Karpas-422 (cell line): ENCODE data around the gene CCDC8. TPM values are rescaled to one million over a fixed set of nuclear protein-coding genes. Genes with fewer than 3 reads are reported as not detected.

Source experiments
- DNase-seq: peaks from one replicate; pipeline ENCODE4 v3.0.0-alpha.2; 2015
- H2AFZ ChIP-seq: fragments of 200-600 bp; sonication (generic); 2 replicates; pipeline ENCODE4 v1.6.1; 2014; ENCODE audit warnings: antibody characterized with exemption, low read length, mixed read lengths
- H3K27ac ChIP-seq: fragments of 200-600 bp; sonication (generic); 2 replicates; pipeline ENCODE4 v1.5.1; 2014; ENCODE audit warnings: mild to moderate bottlenecking, low read length, moderate library complexity
- H3K27me3 ChIP-seq: fragments of 200-600 bp; sonication (generic); 2 replicates; pipeline ENCODE4 v1.6.1; 2014; ENCODE audit warnings: low read length, mixed read lengths
- H3K36me3 ChIP-seq: fragments of 200-600 bp; sonication (generic); 2 replicates; pipeline ENCODE4 v1.6.1; 2014; ENCODE audit warnings: low read length, mixed read lengths; ENCODE audit not compliant: insufficient read depth
- H3K4me1 ChIP-seq: fragments of 200-600 bp; sonication (generic); 2 replicates; pipeline ENCODE4 v1.6.1; 2014; ENCODE audit warnings: mild to moderate bottlenecking, low read length, mixed read lengths
- H3K4me2 ChIP-seq: fragments of 200-600 bp; sonication (generic); 2 replicates; pipeline ENCODE4 v1.6.1; 2014; ENCODE audit warnings: low read length, low read depth, mild to moderate bottlenecking; ENCODE audit not compliant: poor library complexity, severe bottlenecking
- H3K4me3 ChIP-seq: fragments of 200-600 bp; sonication (generic); 2 replicates; pipeline ENCODE4 v1.5.1; 2014; ENCODE audit warnings: mild to moderate bottlenecking, antibody characterized with exemption, low read length, mixed read lengths
- H3K79me2 ChIP-seq: fragments of 200-600 bp; sonication (generic); 2 replicates; pipeline ENCODE4 v1.6.1; 2014; ENCODE audit warnings: mild to moderate bottlenecking, low read length, mixed read lengths
- H3K9ac ChIP-seq: fragments of 200-600 bp; sonication (generic); 2 replicates; pipeline ENCODE4 v1.6.0; 2014; ENCODE audit warnings: low read length
- H3K9me2 ChIP-seq: fragments of 200-600 bp; sonication (generic), shearing (Covaris generic); replicated peaks from 2 replicates; pipeline ENCODE4 v1.6.0; 2014; ENCODE audit warnings: mild to moderate bottlenecking, low read length, moderate library complexity; ENCODE audit not compliant: insufficient read depth
- H3K9me3 ChIP-seq: fragments of 300-700, 200-600 bp; sonication (generic); 2 replicates; pipeline ENCODE4 v1.6.1; 2014; ENCODE audit warnings: low read length, mixed read lengths
- H4K20me1 ChIP-seq: fragments of 200-600 bp; sonication (generic); 2 replicates; pipeline ENCODE4 v1.6.1; 2014; ENCODE audit warnings: mild to moderate bottlenecking, antibody characterized with exemption, low read length, low read depth; ENCODE audit not compliant: insufficient read depth
- total RNA-seq: library from RNA; depleted of rRNA; stranded (reverse); fragments of >200 nt; shearing (Covaris generic); gene quantifications from 2 replicates; pipeline ENCODE4 v1.2.3, GENCODE V29; 2014; ENCODE audit warnings: low replicate concordance; rRNA removed

The CCDC8 gene
- total RNA-seq, 1 experiment from 2014 or later: not detected

GRCh38 chr19:46368116-46368515 lies 45.2 kb downstream of the CCDC8 start:
- peaks cover 19% of the 10 kb centered on the region for H3K36me3 ChIP-seq
- H2AFZ ChIP-seq: no peak overlapping the region
- no peak overlapping the region for H3K27ac ChIP-seq
- no peaks in the 10 kb centered on the region for H3K9me2 ChIP-seq
- H3K27me3 ChIP-seq: no peaks in the 10 kb centered on the region
- H3K79me2 ChIP-seq: peaks cover 89% of the 10 kb centered on the region
- peaks cover 25% of the 10 kb centered on the region for H4K20me1 ChIP-seq
- H3K4me3 ChIP-seq: no peak overlapping the region
- H3K9ac ChIP-seq: no peak overlapping the region
- H3K4me1 ChIP-seq: no peaks in the 10 kb centered on the region
- no peak for DNase-seq
- H3K4me2 ChIP-seq: no peak overlapping the region
- H3K9me3 ChIP-seq: no peaks in the 10 kb centered on the region

GRCh38 chr19:46367426-46367825 lies 45.9 kb downstream of the CCDC8 start:
- Histone ChIP-seq H3K79me2 (peaks cover 82% of the 10 kb centered on the region), H3K4me3 (no peak overlapping the region), H3K9me2 (no peaks in the 10 kb centered on the region), H3K27ac (no peak overlapping the region), H3K4me1 (no peaks in the 10 kb centered on the region), H3K27me3 (no peaks in the 10 kb centered on the region), H3K9ac (no peak overlapping the region), H3K36me3 (peaks cover 19% of the 10 kb centered on the region), H4K20me1 (peaks cover 20% of the 10 kb centered on the region), H3K4me2 (no peak overlapping the region), H2AFZ (no peak overlapping the region), H3K9me3 (no peaks in the 10 kb centered on the region)
- DNase-seq: no peak

GRCh38 chr19:46366620-46367292 lies 46.6 kb downstream of the CCDC8 start:
- H3K4me1 ChIP-seq: no peaks in the 10 kb centered on the region
- no peak overlapping the region for H3K4me3 ChIP-seq
- no peak overlapping the region for H3K27ac ChIP-seq
- H3K4me2 ChIP-seq: no peak overlapping the region
- H3K79me2 ChIP-seq: peaks cover 81% of the 10 kb centered on the region
- no peak overlapping the region for H2AFZ ChIP-seq
- peaks cover 25% of the 10 kb centered on the region for H3K36me3 ChIP-seq
- H3K27me3 ChIP-seq: no peaks in the 10 kb centered on the region
- no peak overlapping the region for H3K9ac ChIP-seq
- H3K9me2 ChIP-seq: no peaks in the 10 kb centered on the region
- no peaks in the 10 kb centered on the region for H3K9me3 ChIP-seq
- DNase-seq: no peak
- peaks cover 18% of the 10 kb centered on the region for H4K20me1 ChIP-seq

- no peaks in the 10 kb centered on the region for H3K9me2 ChIP-seq
- H3K4me1 ChIP-seq: no peaks in the 10 kb centered on the region
- H3K9ac ChIP-seq: no peak overlapping the region
- no peaks in the 10 kb centered on the region for H3K9me3 ChIP-seq
- peaks cover 12% of the 10 kb centered on the region; the same call in 1 of the 2 replicates for H4K20me1 ChIP-seq
- H3K36me3 ChIP-seq: peaks cover 26% of the 10 kb centered on the region
- H3K4me3 ChIP-seq: no peak overlapping the region
- H3K4me2 ChIP-seq: no peak overlapping the region
- no peaks in the 10 kb centered on the region for H3K27me3 ChIP-seq
- H3K79me2 ChIP-seq: peaks cover 78% of the 10 kb centered on the region
- H2AFZ ChIP-seq: no peak overlapping the region
- no peak for DNase-seq
- H3K27ac ChIP-seq: no peak overlapping the region
Measured at GRCh38 chr19:46365561-46365960, 47.8 kb downstream of the CCDC8 start.

GRCh38 chr19:46364359-46364758 lies 49.0 kb downstream of the CCDC8 start:
- Histone ChIP-seq H2AFZ (no peak overlapping the region), H3K9me3 (no peaks in the 10 kb centered on the region), H3K27me3 (no peaks in the 10 kb centered on the region), H3K4me3 (no peak overlapping the region), H3K9me2 (no peaks in the 10 kb centered on the region), H3K27ac (no peak overlapping the region), H3K4me2 (no peak overlapping the region), H3K36me3 (peaks cover 24% of the 10 kb centered on the region; the same call in 1 of the 2 replicates), H4K20me1 (0 out of 2 replicates have a peak, but pooled peaks cover 10% of the 10 kb centered on the region), H3K79me2 (peaks cover 85% of the 10 kb centered on the region), H3K9ac (no peak overlapping the region), H3K4me1 (no peaks in the 10 kb centered on the region)
- DNase-seq: no peak

- peaks cover 19% of the 10 kb centered on the region; the same call in 1 of the 2 replicates for H4K20me1 ChIP-seq
- no peak overlapping the region for H2AFZ ChIP-seq
- no peaks in the 10 kb centered on the region for H3K9me3 ChIP-seq
- no peaks in the 10 kb centered on the region; the same call in 1 of the 2 replicates for H3K4me1 ChIP-seq
- H3K27me3 ChIP-seq: no peaks in the 10 kb centered on the region
- H3K36me3 ChIP-seq: peaks cover 32% of the 10 kb centered on the region; the same call in 1 of the 2 replicates
- H3K9ac ChIP-seq: no peak overlapping the region
- no peaks in the 10 kb centered on the region for H3K9me2 ChIP-seq
- no peak overlapping the region for H3K27ac ChIP-seq
- H3K4me3 ChIP-seq: no peak overlapping the region
- H3K4me2 ChIP-seq: no peak overlapping the region
- DNase-seq: no peak
- H3K79me2 ChIP-seq: peaks cover 87% of the 10 kb centered on the region
Measured at GRCh38 chr19:46361915-46362314, 51.4 kb downstream of the CCDC8 start.

Other genes with a start within 250 kb of the CCDC8 start
- gene IGFL1, start 183.8 kb downstream of the CCDC8 start, total RNA-seq: not detected in 2 replicates
- not detected in 2 replicates for gene HIF3A, start 116.5 kb downstream of the CCDC8 start, total RNA-seq
- gene PPP5C, start 66.5 kb downstream of the CCDC8 start, total RNA-seq: 31.1 and 57.5 TPM in 2 replicates
- not detected in 2 replicates for gene PNMA8C, start 15.4 kb upstream of the CCDC8 start, total RNA-seq
- not detected in 2 replicates for gene PNMA8A, start 58.0 kb upstream of the CCDC8 start, total RNA-seq
- gene PNMA8B, start 82.3 kb upstream of the CCDC8 start, total RNA-seq: not detected in 2 replicates
- 103 and 122 TPM in 2 replicates for gene CALM3, start 187.8 kb upstream of the CCDC8 start, total RNA-seq
- gene PTGIR, start 211.5 kb upstream of the CCDC8 start, total RNA-seq: not detected in 2 replicates
- not detected in 2 replicates for gene GNG8, start 222.6 kb upstream of the CCDC8 start, total RNA-seq
- 0.14 and 0.19 TPM in 2 replicates for gene DACT3, start 247.6 kb upstream of the CCDC8 start, total RNA-seq